Right cardiac atrium (tissue), 5 donors: Measurements from ENCODE around the gene SCARF2. TPM values are rescaled to one million over a fixed set of nuclear protein-coding genes. Genes with fewer than 3 reads are reported as not detected.

Experiments used
- ATAC-seq, 2 donors: fragments of 200-7000 bp; cut with Tn5 transposase; one replicate each; pipeline versions ENCODE4 v1.8.0 to v1.9.1; 2020; ENCODE audit warnings: moderate library complexity in 2 of 2, mild to moderate bottlenecking in 1 of 2
- DNase-seq, 3 donors: peaks; one replicate each; pipeline ENCODE4 v3.0.0-alpha.2; 2020
- H3K27ac ChIP-seq: one replicate; pipeline ENCODE4 v1.5.1; 2013; ENCODE audit warnings: mild to moderate bottlenecking, low read length, control low read depth, moderate library complexity
- H3K27me3 ChIP-seq: one replicate; pipeline ENCODE4 v1.6.1; 2013; ENCODE audit not compliant: control insufficient read depth, insufficient read depth
- H3K4me1 ChIP-seq: one replicate; pipeline ENCODE4 v1.6.1; 2013; ENCODE audit warnings: low read length; ENCODE audit not compliant: control insufficient read depth, insufficient read depth
- H3K4me3 ChIP-seq: one replicate; pipeline ENCODE4 v1.5.1; 2013; ENCODE audit warnings: low read length, control low read depth
- H3K9me3 ChIP-seq: one replicate; pipeline ENCODE4 v1.6.1; 2013; ENCODE audit warnings: low read length; ENCODE audit not compliant: control insufficient read depth
- WGBS: extraction: QIAGEN DNeasy Blood & Tissue Kit; methylation state at CpG from one replicate; pipeline ENCODE4 v1.1.7; 2013; 5-methylcytosine and 5-hydroxymethylcytosine counted together
- intact Hi-C, 4 donors: fragments of 100-400 bp; cut with DNase I; formaldehyde crosslinking; loops; one replicate each; pipeline versions ENCODE4 v1.11.0 to v1.14.0; 2022 to 2023
- polyA plus RNA-seq: library from polyadenylated mRNA; stranded (reverse); fragments of 200-250 nt; gene quantifications from one replicate; pipeline ENCODE4 v1.2.3, GENCODE V29; 2013
- total RNA-seq, 4 donors: library from RNA; stranded (reverse); fragmentation: NEBNext Ultra II Directional; extraction: Animal tissue kit (Norgen Biotek cat#: 25700); gene quantifications; one replicate each; pipeline ENCODE4 v1.2.1, GENCODE V29; 2021
- donor health status: healthy with polysubstance abuse.
- donor health status: DM: no; HTN: yes; CAD: no.
- donor health status: DM: no; HTN: no; CAD: no.
- donor health status: DM: no; HTN: yes; CAD: no; lungs with severe emphysema.
- donor health status: DM: yes; HTN: yes; CAD: no.

SCARF2 gene
- total and polyA plus RNA-seq, 5 donors: 2.9 to 7.1 (median 4.8) TPM

GRCh38 chr22:20438427-20438677, 727 bp upstream of the SCARF2 start:
- Histone ChIP-seq H3K27ac (no peak overlapping the region), H3K4me3 (peak overlapping the region; percentile 70), H3K4me1 (no peaks in the 10 kb centered on the region), H3K9me3 (no peaks in the 10 kb centered on the region), H3K27me3 (no peaks in the 10 kb centered on the region)
- intact Hi-C loops: loop anchor here in 1 of 4 donors (10.0 kb wide), 1 partner anchor 56 kb away; the partner anchor contains the start of gene KLHL22
- DNase-seq (no peak), ATAC-seq (no peak)
- WGBS: 31% methylated on average over 6 of the region's 6 CpGs

- Histone ChIP-seq H3K27me3 (no peaks in the 10 kb centered on the region), H3K4me1 (no peaks in the 10 kb centered on the region), H3K9me3 (no peaks in the 10 kb centered on the region), H3K27ac (peak overlapping the region; percentile 32), H3K4me3 (peak overlapping the region; percentile 70)
- ATAC-seq: peak; percentile 7 to 25
- DNase-seq: peak; percentile 61 to 77 (median 75)
- WGBS: 1% methylated on average over 61 of the region's 61 CpGs
- intact Hi-C loops: loop anchor here in 1 of 4 donors (10.0 kb wide), 1 partner anchor 58 kb away; the partner anchor contains the start of gene KLHL22
Observed at GRCh38 chr22:20436768-20437612, 635 bp downstream of the SCARF2 start.

- H3K4me3 ChIP-seq: peak overlapping the region; percentile 70
- intact Hi-C loops: loop anchor here in 1 of 4 donors (10.0 kb wide), 1 partner anchor 58 kb away; the partner anchor contains the start of gene KLHL22
- peak; percentile 25 to 28 for ATAC-seq
- no peaks in the 10 kb centered on the region for H3K27me3 ChIP-seq
- no peaks in the 10 kb centered on the region for H3K9me3 ChIP-seq
- no peak overlapping the region for H3K27ac ChIP-seq
- under 1% methylated on average over 56 of the region's 56 CpGs for WGBS
- peak in 2 of 3 donors; percentile 84 for DNase-seq
- H3K4me1 ChIP-seq: no peaks in the 10 kb centered on the region
Observed at GRCh38 chr22:20436307-20436767, 1.3 kb downstream of the SCARF2 start.

GRCh38 chr22:20435436-20436306, 2.0 kb downstream of the SCARF2 start:
- no peaks in the 10 kb centered on the region for H3K27me3 ChIP-seq
- H3K27ac ChIP-seq: no peak overlapping the region
- H3K4me1 ChIP-seq: no peaks in the 10 kb centered on the region
- 52% methylated on average over 11 of the region's 11 CpGs for WGBS
- ATAC-seq: no peak
- intact Hi-C loops: loop anchor here in 1 of 4 donors (10.0 kb wide), 1 partner anchor 59 kb away; the partner anchor contains the start of gene KLHL22
- peak overlapping the region; percentile 70 for H3K4me3 ChIP-seq
- H3K9me3 ChIP-seq: no peaks in the 10 kb centered on the region
- DNase-seq: no peak

- no peaks in the 10 kb centered on the region for H3K4me1 ChIP-seq
- no peaks in the 10 kb centered on the region for H3K27me3 ChIP-seq
- 95% methylated on average over 3 of the region's 3 CpGs for WGBS
- intact Hi-C loops: loop anchor here in 1 of 4 donors (10.0 kb wide), 1 partner anchor 60 kb away; the partner anchor contains the start of gene KLHL22
- ATAC-seq (no peak), DNase-seq (no peak)
- no peak overlapping the region for H3K4me3 ChIP-seq
- no peak overlapping the region for H3K27ac ChIP-seq
- no peaks in the 10 kb centered on the region for H3K9me3 ChIP-seq
Observed at GRCh38 chr22:20434773-20435172, 2.9 kb downstream of the SCARF2 start.

- DNase-seq (no peak), ATAC-seq (no peak)
- Histone ChIP-seq H3K27me3 (no peaks in the 10 kb centered on the region), H3K4me3 (no peak overlapping the region), H3K9me3 (no peaks in the 10 kb centered on the region), H3K27ac (no peak overlapping the region), H3K4me1 (no peaks in the 10 kb centered on the region)
- intact Hi-C loops: loop anchor here in 1 of 4 donors (10.0 kb wide), 1 partner anchor 60 kb away; the partner anchor contains the start of gene KLHL22
- WGBS: 84% methylated on average over 12 of the region's 12 CpGs
Observed at GRCh38 chr22:20434264-20434751, 3.3 kb downstream of the SCARF2 start.

- WGBS: 68% methylated on average over 4 of the region's 4 CpGs
- H3K9me3 ChIP-seq: no peaks in the 10 kb centered on the region
- DNase-seq (no peak), ATAC-seq (no peak)
- no peaks in the 10 kb centered on the region for H3K4me1 ChIP-seq
- intact Hi-C loops: loop anchor here in 1 of 4 donors (10.0 kb wide), 1 partner anchor 61 kb away; the partner anchor contains the start of gene KLHL22
- no peak overlapping the region for H3K27ac ChIP-seq
- H3K4me3 ChIP-seq: no peak overlapping the region
- H3K27me3 ChIP-seq: no peaks in the 10 kb centered on the region
Observed at GRCh38 chr22:20433686-20434241, 3.9 kb downstream of the SCARF2 start.

GRCh38 chr22:20433191-20433590, 4.4 kb downstream of the SCARF2 start:
- H3K27me3 ChIP-seq: no peaks in the 10 kb centered on the region
- DNase-seq (no peak), ATAC-seq (no peak)
- H3K4me1 ChIP-seq: no peaks in the 10 kb centered on the region
- intact Hi-C loops: loop anchor here in 1 of 4 donors (10.0 kb wide), 1 partner anchor 62 kb away; the partner anchor contains the start of gene KLHL22
- H3K27ac ChIP-seq: no peak overlapping the region
- H3K4me3 ChIP-seq: no peak overlapping the region
- H3K9me3 ChIP-seq: no peaks in the 10 kb centered on the region
- WGBS: 91% methylated on average over 11 of the region's 11 CpGs

GRCh38 chr22:20432244-20432686, 5.4 kb downstream of the SCARF2 start:
- intact Hi-C loops: loop anchor here in 1 of 4 donors (10.0 kb wide), 1 partner anchor 63 kb away; the partner anchor contains the start of gene KLHL22
- WGBS: 82% methylated on average over 3 of the region's 3 CpGs
- H3K27ac ChIP-seq: no peak overlapping the region
- H3K27me3 ChIP-seq: no peaks in the 10 kb centered on the region
- no peak for DNase-seq
- H3K4me3 ChIP-seq: no peak overlapping the region
- ATAC-seq: no peak
- H3K4me1 ChIP-seq: no peaks in the 10 kb centered on the region
- no peaks in the 10 kb centered on the region for H3K9me3 ChIP-seq

GRCh38 chr22:20431511-20432192, 6.0 kb downstream of the SCARF2 start:
- Histone ChIP-seq H3K4me3 (no peak overlapping the region), H3K27me3 (no peaks in the 10 kb centered on the region), H3K27ac (no peak overlapping the region), H3K4me1 (no peaks in the 10 kb centered on the region), H3K9me3 (no peaks in the 10 kb centered on the region)
- ATAC-seq (no peak), DNase-seq (no peak)
- WGBS: 58% methylated on average over 50 of the region's 50 CpGs
- intact Hi-C loops: loop anchor here in 1 of 4 donors (10.0 kb wide), 1 partner anchor 63 kb away; the partner anchor contains the start of gene KLHL22
